ENCODE results near the gene CDK14.

DNA sequence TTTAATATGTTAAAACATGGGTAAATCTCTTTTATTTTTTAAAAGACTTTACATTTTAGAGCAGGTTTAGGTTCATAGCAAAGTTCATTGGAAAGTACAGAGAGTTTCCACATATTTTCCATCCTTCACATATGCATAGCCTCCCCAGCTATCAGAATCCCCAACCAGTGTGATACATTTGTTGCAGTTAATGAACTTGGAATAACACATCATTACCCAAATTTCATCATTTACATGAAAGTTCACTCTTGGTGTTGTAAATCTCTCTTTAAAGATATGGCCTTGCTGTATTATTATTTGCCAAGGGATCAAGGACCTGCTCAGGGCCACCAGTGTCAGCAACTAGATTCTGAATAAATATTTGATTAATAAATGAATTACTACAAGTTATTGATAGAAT lies 263.4 kb downstream of the CDK14 start:
- TF ChIP-seq POLR2A (IDR thresholded peaks at IDR 0.05; ENCODE audit: low read depth, low read length) (no peak), POLR2AphosphoS5 (IDR thresholded peaks at IDR 0.05; ENCODE audit: low read depth, low read length) (no peak), TAF1 (IDR thresholded peaks at IDR 0.05; ENCODE audit: borderline replicate concordance, low read depth, low read length) (no peak)
